Liver (tissue), 9 donors: ENCODE results near the gene CPNE5. TPM values are rescaled to one million over a fixed set of nuclear protein-coding genes. Genes with fewer than 3 reads are reported as not detected.

ENCODE experiments used
- DNase-seq: peaks from one replicate; pipeline ENCODE4 v3.0.0-alpha.2; 2017; ENCODE audit warnings: low spot score
- H3K27ac ChIP-seq, 2 donors: one replicate each; pipeline ENCODE4 v1.7.0; 2013; ENCODE audit warnings: inconsistent platforms in 2 of 2, low read length in 2 of 2, control low read depth in 1 of 2, low read depth in 1 of 2, mild to moderate bottlenecking in 1 of 2
- H3K27me3 ChIP-seq, 4 donors: one replicate each; pipeline versions ENCODE4 v1.6.1 to v1.7.0; 2013; ENCODE audit warnings: low read length in 3 of 4, inconsistent platforms in 1 of 4, mild to moderate bottlenecking in 1 of 4, moderate library complexity in 1 of 4; ENCODE audit not compliant: control insufficient read depth in 4 of 4, insufficient read depth in 4 of 4
- H3K36me3 ChIP-seq, 4 donors: one replicate each; pipeline versions ENCODE4 v1.6.1 to v1.7.0; 2013; ENCODE audit warnings: low read length in 3 of 4, mild to moderate bottlenecking in 3 of 4, low read depth in 1 of 4, moderate library complexity in 1 of 4; ENCODE audit not compliant: control insufficient read depth in 4 of 4, insufficient read depth in 3 of 4
- H3K4me1 ChIP-seq, 4 donors: one replicate each; pipeline versions ENCODE4 v1.6.1 to v1.7.0; 2013; ENCODE audit warnings: low read length in 3 of 4, mild to moderate bottlenecking in 3 of 4, moderate library complexity in 1 of 4; ENCODE audit not compliant: control insufficient read depth in 4 of 4, insufficient read depth in 4 of 4
- H3K4me3 ChIP-seq, 3 donors: one replicate each; pipeline versions ENCODE4 v1.6.1 to v1.7.0; 2013; ENCODE audit warnings: low read length in 3 of 3, control low read depth in 1 of 3, low read depth in 1 of 3, mild to moderate bottlenecking in 1 of 3
- H3K9ac ChIP-seq, 2 donors: one replicate each; pipeline ENCODE4 v1.7.0; 2013; ENCODE audit warnings: low read length in 2 of 2, mild to moderate bottlenecking in 2 of 2, moderate library complexity in 2 of 2, control low read depth in 1 of 2, low read depth in 1 of 2
- H3K9me3 ChIP-seq, 4 donors: one replicate each; pipeline versions ENCODE4 v1.6.1 to v1.7.0; 2013; ENCODE audit warnings: low read length in 3 of 4; ENCODE audit not compliant: control insufficient read depth in 4 of 4
- ATF3 ChIP-seq: IDR thresholded peaks from 2 replicates; pipeline ENCODE4 v1.6.1; 2016; ENCODE audit warnings: antibody characterized with exemption
- EGR1 ChIP-seq, 2 donors: IDR thresholded peaks; 2 replicates each; pipeline ENCODE4 v1.6.1; 2016 to 2018; ENCODE audit warnings: antibody characterized with exemption in 2 of 2, low read depth in 2 of 2
- FOXA1 ChIP-seq: IDR thresholded peaks from 2 replicates; pipeline ENCODE4 v1.6.1; 2016; ENCODE audit warnings: antibody characterized with exemption
- FOXA2 ChIP-seq: IDR thresholded peaks from 2 replicates; pipeline ENCODE4 v1.6.1; 2016; ENCODE audit warnings: antibody characterized with exemption
- GABPA ChIP-seq, 2 donors: IDR thresholded peaks in 1 of 2; conservative IDR thresholded peaks in 1 of 2; 2 replicates each; pipeline ENCODE4 v1.6.1; 2016; ENCODE audit warnings: antibody characterized with exemption in 2 of 2, mild to moderate bottlenecking in 1 of 2, moderate library complexity in 1 of 2
- HNF4A ChIP-seq, 2 donors: conservative IDR thresholded peaks; 2 replicates each; pipeline ENCODE4 v1.6.1; 2016; ENCODE audit warnings: antibody characterized with exemption in 2 of 2, mild to moderate bottlenecking in 2 of 2
- HNF4G ChIP-seq: IDR thresholded peaks from 2 replicates; pipeline ENCODE4 v1.6.1; 2016; ENCODE audit warnings: antibody characterized with exemption
- JUND ChIP-seq, 2 donors: IDR thresholded peaks; 2 replicates each; pipeline ENCODE4 v1.6.1; 2016; ENCODE audit warnings: antibody characterized with exemption in 2 of 2
- MAX ChIP-seq: IDR thresholded peaks from 2 replicates; pipeline ENCODE4 v1.6.1; 2016; ENCODE audit warnings: antibody characterized with exemption
- NR2F2 ChIP-seq: IDR thresholded peaks from 2 replicates; pipeline ENCODE4 v1.6.1; 2016; ENCODE audit warnings: antibody characterized with exemption
- RAD21 ChIP-seq, 2 donors: IDR thresholded peaks; 2 replicates each; pipeline ENCODE4 v1.6.1; 2016; ENCODE audit warnings: antibody characterized with exemption in 2 of 2, mild to moderate bottlenecking in 2 of 2
- REST ChIP-seq: IDR thresholded peaks from 2 replicates; pipeline ENCODE4 v1.6.1; 2016; ENCODE audit warnings: antibody characterized with exemption, mild to moderate bottlenecking
- RXRA ChIP-seq, 2 donors: IDR thresholded peaks; 2 replicates each; pipeline ENCODE4 v1.6.1; 2017 to 2018; ENCODE audit warnings: antibody characterized with exemption in 2 of 2, mild to moderate bottlenecking in 1 of 2
- SP1 ChIP-seq: IDR thresholded peaks from 2 replicates; pipeline ENCODE4 v1.6.1; 2018; ENCODE audit warnings: antibody characterized with exemption, mild to moderate bottlenecking
- TAF1 ChIP-seq: conservative IDR thresholded peaks from 2 replicates; pipeline ENCODE4 v1.6.1; 2016; ENCODE audit warnings: antibody characterized with exemption, mild to moderate bottlenecking
- YY1 ChIP-seq: IDR thresholded peaks from 2 replicates; pipeline ENCODE4 v1.6.1; 2016; ENCODE audit warnings: antibody characterized with exemption, mild to moderate bottlenecking
- ZBTB33 ChIP-seq: IDR thresholded peaks from 2 replicates; pipeline ENCODE4 v1.6.1; 2016; ENCODE audit warnings: antibody characterized with exemption
- WGBS: extraction: QIAGEN DNeasy Blood & Tissue Kit; methylation state at CpG from one replicate; pipeline ENCODE4 v1.1.7; 2013; 5-methylcytosine and 5-hydroxymethylcytosine counted together
- polyA plus RNA-seq, 2 donors: library from polyadenylated mRNA; stranded (reverse) in 1 of 2; unstranded in 1 of 2; fragments of 200-250 nt in 1 of 2; fragments of >200 nt in 1 of 2; fragmentation: Nextera tagmentation in 1 of 2; extraction: Ambion mirVana in 1 of 2; gene quantifications; one replicate each; pipeline versions ENCODE4 v1.2.1 to v1.2.3, GENCODE V29; 2013 to 2015
- total RNA-seq, 2 donors: library from RNA; depleted of rRNA; stranded (reverse); fragments of >200 nt; gene quantifications; one replicate each; pipeline ENCODE4 v1.2.3, GENCODE V29; 2014
- TF ChIP-seq, protein P1 (sequence below): fragments of 150-350 bp; IDR thresholded peaks from 2 replicates; pipeline ENCODE4 v1.5.1; 2017; ENCODE audit warnings: improper control_type of control experiment, low read depth, low read length; ENCODE audit not compliant: missing input control
- donor health status: healthy.
- donor health status: healthy.
- donor health status: healthy.
- donor health status: healthy.
- donor health status: healthy.

The CPNE5 gene
- total and polyA plus RNA-seq, 4 donors, result 0.24 to 1.1 (median 0.44) TPM

GRCh38 chr6:36804563-36804962 is 34.7 kb downstream of the CPNE5 start:
- 58% methylated on average over 3 of the region's 3 CpGs for WGBS
- Histone ChIP-seq H3K4me1 (no peaks in the 10 kb centered on the region), H3K36me3 (no peaks in the 10 kb centered on the region), H3K9me3 (no peaks in the 10 kb centered on the region), H3K9ac (no peak overlapping the region), H3K27ac (no peak overlapping the region), H3K4me3 (no peak overlapping the region), H3K27me3 (no peaks in the 10 kb centered on the region)
- no peak for DNase-seq
- TF ChIP-seq SP1 (no peak), REST (no peak), FOXA2 (no peak)
- TF ChIP-seq, protein P1, sequence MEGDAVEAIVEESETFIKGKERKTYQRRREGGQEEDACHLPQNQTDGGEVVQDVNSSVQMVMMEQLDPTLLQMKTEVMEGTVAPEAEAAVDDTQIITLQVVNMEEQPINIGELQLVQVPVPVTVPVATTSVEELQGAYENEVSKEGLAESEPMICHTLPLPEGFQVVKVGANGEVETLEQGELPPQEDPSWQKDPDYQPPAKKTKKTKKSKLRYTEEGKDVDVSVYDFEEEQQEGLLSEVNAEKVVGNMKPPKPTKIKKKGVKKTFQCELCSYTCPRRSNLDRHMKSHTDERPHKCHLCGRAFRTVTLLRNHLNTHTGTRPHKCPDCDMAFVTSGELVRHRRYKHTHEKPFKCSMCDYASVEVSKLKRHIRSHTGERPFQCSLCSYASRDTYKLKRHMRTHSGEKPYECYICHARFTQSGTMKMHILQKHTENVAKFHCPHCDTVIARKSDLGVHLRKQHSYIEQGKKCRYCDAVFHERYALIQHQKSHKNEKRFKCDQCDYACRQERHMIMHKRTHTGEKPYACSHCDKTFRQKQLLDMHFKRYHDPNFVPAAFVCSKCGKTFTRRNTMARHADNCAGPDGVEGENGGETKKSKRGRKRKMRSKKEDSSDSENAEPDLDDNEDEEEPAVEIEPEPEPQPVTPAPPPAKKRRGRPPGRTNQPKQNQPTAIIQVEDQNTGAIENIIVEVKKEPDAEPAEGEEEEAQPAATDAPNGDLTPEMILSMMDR, result no peak

DNA sequence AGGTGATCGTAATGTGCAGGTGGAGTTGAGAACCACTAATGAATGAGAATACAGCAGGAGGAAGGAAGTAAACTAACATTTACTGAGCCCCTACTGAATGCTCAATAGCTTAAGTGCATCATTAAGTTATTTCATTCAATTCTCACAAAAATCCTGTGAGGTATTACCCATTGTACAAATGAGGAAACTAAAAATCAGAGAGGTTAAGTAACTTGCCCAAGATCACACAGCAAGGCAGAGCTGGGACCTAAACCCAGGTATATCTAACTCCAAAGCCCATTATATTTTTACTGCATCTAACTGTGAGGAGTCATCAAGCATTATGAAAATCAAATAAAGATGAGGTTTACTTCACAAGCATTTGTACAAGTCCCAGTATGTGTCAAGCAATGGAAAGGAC is 35.3 kb downstream of the CPNE5 start:
- H3K4me3 ChIP-seq, result no peak overlapping the region
- H3K27me3 ChIP-seq, result no peaks in the 10 kb centered on the region
- H3K36me3 ChIP-seq, result no peaks in the 10 kb centered on the region
- DNase-seq, result no peak
- no peaks in the 10 kb centered on the region for H3K4me1 ChIP-seq
- H3K27ac ChIP-seq, result no peak overlapping the region
- WGBS, result 81% methylated on average over 1 of the region's 1 CpG
- no peak overlapping the region for H3K9ac ChIP-seq
- no peaks in the 10 kb centered on the region for H3K9me3 ChIP-seq
- TF ChIP-seq TAF1 (no peak), NR2F2 (no peak), ZBTB33 (no peak), FOXA1 (no peak), JUND (IDR thresholded peaks at IDR 0.05) (no peak), ATF3 (no peak), HNF4A (conservative IDR thresholded peaks at IDR 0.05) (no peak), RAD21 (IDR thresholded peaks at IDR 0.05) (no peak), RXRA (IDR thresholded peaks at IDR 0.05) (no peak), GABPA (IDR thresholded peaks at IDR 0.05 in 1 of 2, conservative IDR thresholded peaks at IDR 0.05 in 1 of 2) (no peak), REST (no peak), FOXA2 (no peak), YY1 (no peak), EGR1 (IDR thresholded peaks at IDR 0.05; ENCODE audit: low read depth in 2 of 2) (no peak), HNF4G (no peak), SP1 (no peak), MAX (no peak)
- TF ChIP-seq, protein P1, result no peak
